IPS-18a (cell line): ENCODE results near the gene SEMA3A.
A peak's percentile ranks its signal among the peaks of the same experiment; 100 is the strongest.

ENCODE experiments used
- H3K27ac ChIP-seq: one replicate; pipeline ENCODE4 v1.5.1; 2013; ENCODE audit warnings: low read length
- H3K27me3 ChIP-seq: one replicate; pipeline ENCODE4 v1.6.1; 2013; ENCODE audit warnings: mild to moderate bottlenecking, low read length; ENCODE audit not compliant: control insufficient read depth, insufficient read depth
- H3K36me3 ChIP-seq: one replicate; pipeline ENCODE4 v1.6.1; 2013; ENCODE audit warnings: low read depth, low read length; ENCODE audit not compliant: control insufficient read depth
- H3K4me1 ChIP-seq: one replicate; pipeline ENCODE4 v1.6.1; 2013; ENCODE audit warnings: low read depth, low read length; ENCODE audit not compliant: control insufficient read depth
- H3K4me3 ChIP-seq: one replicate; pipeline ENCODE4 v1.5.1; 2013; ENCODE audit warnings: low read length
- H3K9ac ChIP-seq: one replicate; pipeline ENCODE4 v1.6.1; 2013; ENCODE audit warnings: mild to moderate bottlenecking, low read length, moderate library complexity
- H3K9me3 ChIP-seq: one replicate; pipeline ENCODE4 v1.6.1; 2013; ENCODE audit warnings: low read depth, low read length; ENCODE audit not compliant: control insufficient read depth

The SEMA3A gene

GRCh38 chr7:84123965-84124547 lies 70.5 kb downstream of the SEMA3A start:
- Histone ChIP-seq H3K4me1 (peaks cover 16% of the 10 kb centered on the region), H3K9me3 (no peaks in the 10 kb centered on the region), H3K4me3 (no peak overlapping the region), H3K36me3 (peaks cover 3% of the 10 kb centered on the region), H3K27me3 (no peaks in the 10 kb centered on the region), H3K9ac (no peak overlapping the region), H3K27ac (no peak overlapping the region)

- Histone ChIP-seq H3K36me3 (no peaks in the 10 kb centered on the region), H3K4me1 (peaks cover 21% of the 10 kb centered on the region), H3K27ac (no peak overlapping the region)
Measured at GRCh38 chr7:84122582-84123360, 71.8 kb downstream of the SEMA3A start.

GRCh38 chr7:84117304-84117703 lies 77.3 kb downstream of the SEMA3A start:
- Histone ChIP-seq H3K4me1 (peaks cover 11% of the 10 kb centered on the region), H3K9ac (no peak overlapping the region), H3K4me3 (no peak overlapping the region), H3K9me3 (no peaks in the 10 kb centered on the region), H3K27ac (no peak overlapping the region), H3K36me3 (no peaks in the 10 kb centered on the region), H3K27me3 (no peaks in the 10 kb centered on the region)

More at GRCh38 chr7:84122582-84123360, 71.8 kb downstream of the SEMA3A start:
- H3K27me3 ChIP-seq: no peaks in the 10 kb centered on the region
- no peak overlapping the region for H3K4me3 ChIP-seq
- no peaks in the 10 kb centered on the region for H3K9me3 ChIP-seq
- H3K9ac ChIP-seq: no peak overlapping the region

GRCh38 chr7:84113906-84114850 lies 80.4 kb downstream of the SEMA3A start:
- Histone ChIP-seq H3K4me3 (no peak overlapping the region), H3K4me1 (peaks cover 39% of the 10 kb centered on the region), H3K9ac (no peak overlapping the region), H3K36me3 (no peaks in the 10 kb centered on the region), H3K27ac (no peak overlapping the region), H3K27me3 (no peaks in the 10 kb centered on the region), H3K9me3 (no peaks in the 10 kb centered on the region)

- H3K27ac ChIP-seq: no peak overlapping the region
Measured at GRCh38 chr7:84113286-84113685, 81.3 kb downstream of the SEMA3A start.

GRCh38 chr7:84112771-84113170 lies 81.8 kb downstream of the SEMA3A start:
- Histone ChIP-seq H3K36me3 (no peaks in the 10 kb centered on the region), H3K9ac (no peak overlapping the region), H3K27me3 (no peaks in the 10 kb centered on the region), H3K4me1 (peaks cover 42% of the 10 kb centered on the region), H3K4me3 (no peak overlapping the region), H3K27ac (peak overlapping the region; percentile 9), H3K9me3 (no peaks in the 10 kb centered on the region)

More at GRCh38 chr7:84113286-84113685, 81.3 kb downstream of the SEMA3A start:
- Histone ChIP-seq H3K36me3 (no peaks in the 10 kb centered on the region), H3K9ac (no peak overlapping the region), H3K4me1 (peaks cover 37% of the 10 kb centered on the region), H3K4me3 (no peak overlapping the region), H3K9me3 (no peaks in the 10 kb centered on the region), H3K27me3 (no peaks in the 10 kb centered on the region)

- no peak overlapping the region for H3K4me3 ChIP-seq
- no peaks in the 10 kb centered on the region for H3K36me3 ChIP-seq
- no peaks in the 10 kb centered on the region for H3K27me3 ChIP-seq
- no peaks in the 10 kb centered on the region for H3K9me3 ChIP-seq
- no peak overlapping the region for H3K9ac ChIP-seq
- H3K27ac ChIP-seq: peak overlapping the region; percentile 16
- peaks cover 49% of the 10 kb centered on the region for H3K4me1 ChIP-seq
Measured at GRCh38 chr7:84111842-84112241, 82.7 kb downstream of the SEMA3A start.

GRCh38 chr7:84110400-84110799 lies 84.2 kb downstream of the SEMA3A start:
- Histone ChIP-seq H3K27me3 (no peaks in the 10 kb centered on the region), H3K4me3 (peak overlapping the region; percentile 32), H3K36me3 (peaks cover 2% of the 10 kb centered on the region), H3K4me1 (peaks cover 54% of the 10 kb centered on the region), H3K27ac (peak overlapping the region; percentile 76), H3K9me3 (no peaks in the 10 kb centered on the region), H3K9ac (peak overlapping the region; percentile 26)

GRCh38 chr7:84108787-84109186 lies 85.8 kb downstream of the SEMA3A start:
- H3K36me3 ChIP-seq: peaks cover 2% of the 10 kb centered on the region
- H3K27me3 ChIP-seq: no peaks in the 10 kb centered on the region
- no peaks in the 10 kb centered on the region for H3K9me3 ChIP-seq
- H3K4me3 ChIP-seq: no peak overlapping the region
- no peak overlapping the region for H3K27ac ChIP-seq
- H3K4me1 ChIP-seq: peaks cover 53% of the 10 kb centered on the region
- no peak overlapping the region for H3K9ac ChIP-seq

GRCh38 chr7:84108119-84108518 lies 86.5 kb downstream of the SEMA3A start:
- H3K36me3 ChIP-seq: peaks cover 2% of the 10 kb centered on the region
- peaks cover 53% of the 10 kb centered on the region for H3K4me1 ChIP-seq
- no peaks in the 10 kb centered on the region for H3K9me3 ChIP-seq

GRCh38 chr7:84107259-84107658 lies 87.3 kb downstream of the SEMA3A start:
- Histone ChIP-seq H3K27ac (no peak overlapping the region), H3K4me3 (no peak overlapping the region), H3K4me1 (peaks cover 49% of the 10 kb centered on the region), H3K9me3 (no peaks in the 10 kb centered on the region), H3K36me3 (peaks cover 2% of the 10 kb centered on the region), H3K27me3 (no peaks in the 10 kb centered on the region), H3K9ac (no peak overlapping the region)

More at GRCh38 chr7:84108119-84108518, 86.5 kb downstream of the SEMA3A start:
- H3K4me3 ChIP-seq: no peak overlapping the region
- H3K27ac ChIP-seq: no peak overlapping the region
- no peak overlapping the region for H3K9ac ChIP-seq
- no peaks in the 10 kb centered on the region for H3K27me3 ChIP-seq
